OCI-LY7 (cell line): ENCODE data around the gene APOBEC3A. TPM values are rescaled to one million over a fixed set of nuclear protein-coding genes. Genes with fewer than 3 reads are reported as not detected.
A peak's percentile ranks its signal among the peaks of the same experiment; 100 is the strongest.

Source experiments
- Bru-seq: library from RNA; stranded (reverse); fragments of 400-500 nt; gene quantifications from one replicate; lab custom pipeline; 2021; lab: Mats Ljungman, UMichigan
- BruChase-seq, 2 experiments: library from RNA; stranded (reverse); fragments of 400-500 nt; gene quantifications; one replicate each; lab custom pipeline; 2021; lab: Mats Ljungman, UMichigan
- BruUV-seq: library from RNA; stranded (reverse); fragments of 400-500 nt; replicated peaks from 2 replicates; lab custom pipeline; 2021; lab: Mats Ljungman, UMichigan
- CTCF ChIA-PET: fragments of 300-600 bp; sonication (Branson Sonifier 250); formaldehyde crosslinking; loops from one replicate; lab custom pipeline; 2022; ENCODE audit warnings: antibody characterized with exemption; ENCODE audit not compliant: unreplicated experiment; lab: Charles Lee
- POLR2A ChIA-PET: fragments of 300-600 bp; sonication (Branson Sonifier 250); formaldehyde crosslinking; loops from one replicate; lab custom pipeline; 2022; ENCODE audit warnings: antibody characterized with exemption; lab: Charles Lee
- DNase-seq: peaks from one replicate; pipeline ENCODE4 v3.0.0-alpha.2; 2015; ENCODE audit warnings: low spot score
- H2AFZ ChIP-seq: fragments of 200-600 bp; sonication (generic), shearing (Covaris generic); 2 replicates; pipeline ENCODE4 v1.6.1; 2014; ENCODE audit warnings: mild to moderate bottlenecking, antibody characterized with exemption, low read length, moderate library complexity
- H3K27ac ChIP-seq: fragments of 200-600 bp; sonication (generic); 2 replicates; pipeline ENCODE4 v1.5.1; 2014; ENCODE audit warnings: mixed run types, low read depth, mild to moderate bottlenecking, moderate library complexity, low read length, inconsistent platforms; ENCODE audit not compliant: poor library complexity, severe bottlenecking
- H3K36me3 ChIP-seq: fragments of 200-600 bp; sonication (generic); 2 replicates; pipeline ENCODE4 v1.6.1; 2014; ENCODE audit warnings: mild to moderate bottlenecking, antibody characterized with exemption, low read length, moderate library complexity, mixed read lengths; ENCODE audit not compliant: insufficient read depth
- H3K4me1 ChIP-seq: fragments of 200-600 bp; sonication (generic); 2 replicates; pipeline ENCODE4 v1.5.1; 2014; ENCODE audit warnings: mild to moderate bottlenecking, low read length; ENCODE audit not compliant: insufficient read depth, poor library complexity, severe bottlenecking
- H3K4me2 ChIP-seq: fragments of 200-600 bp; sonication (generic); 2 replicates; pipeline ENCODE4 v1.6.1; 2014; ENCODE audit warnings: mild to moderate bottlenecking, low read length
- H3K4me3 ChIP-seq: fragments of 200-600 bp; sonication (generic); 2 replicates; pipeline ENCODE4 v1.5.1; 2014; ENCODE audit warnings: mild to moderate bottlenecking, low read depth, low read length; ENCODE audit not compliant: poor library complexity, severe bottlenecking
- H3K79me2 ChIP-seq: fragments of 200-600 bp; sonication (generic); 2 replicates; pipeline ENCODE4 v1.6.1; 2016; ENCODE audit warnings: low read depth, mild to moderate bottlenecking, low read length, moderate library complexity, mixed read lengths; ENCODE audit not compliant: insufficient read depth
- H3K9me2 ChIP-seq: fragments of 200-600 bp; sonication (generic); 2 replicates; pipeline ENCODE4 v1.6.1; 2016; ENCODE audit warnings: mild to moderate bottlenecking, low read length, mixed read lengths; ENCODE audit not compliant: insufficient read depth
- H3K9me3 ChIP-seq: fragments of 200-600 bp; sonication (generic); 2 replicates; pipeline ENCODE4 v1.6.1; 2014; ENCODE audit warnings: mild to moderate bottlenecking, mixed run types, low read length, mixed read lengths
- H4K20me1 ChIP-seq: fragments of 200-600 bp; sonication (generic); 2 replicates; pipeline ENCODE4 v1.6.1; 2014; ENCODE audit warnings: mild to moderate bottlenecking, antibody characterized with exemption, low read length, moderate library complexity, mixed read lengths; ENCODE audit not compliant: insufficient read depth
- EZH2phosphoT487 ChIP-seq: fragments of 200-600 bp; sonication (generic); IDR thresholded peaks from 2 replicates; pipeline ENCODE4 v1.6.1; 2018; ENCODE audit warnings: low read depth, borderline replicate concordance, mild to moderate bottlenecking, mixed run types, antibody characterized with exemption, low read length, moderate library complexity, mixed read lengths
- intact Hi-C: fragments of 100-400 bp; cut with micrococcal nuclease; formaldehyde crosslinking; loops from one replicate; pipeline ENCODE4 v1.10.0; 2022; ENCODE audit not compliant: unreplicated experiment
- long read RNA-seq: library from polyadenylated mRNA; stranded (forward); transcript quantifications from one replicate; pipeline ENCODE4 v2.0.0, GENCODE V29; 2022
- total RNA-seq, 2 experiments: library from RNA; depleted of rRNA in 1 of 2; stranded (reverse); fragments of >200 nt in 1 of 2; shearing (Covaris generic) in 1 of 2; gene quantifications; 2 replicates each; pipeline ENCODE4 v1.2.3, GENCODE V29; 2014 to 2022
- TF ChIP-seq, protein P1 (sequence below): fragments of 200-600 bp; sonication (generic); conservative IDR thresholded peaks from 2 replicates; pipeline ENCODE4 v1.5.1; 2014; ENCODE audit warnings: mild to moderate bottlenecking, antibody characterized with exemption, low read length, moderate library complexity, mixed read lengths

Gene APOBEC3A
- total RNA-seq (2014; rRNA removed; shearing (Covaris generic)) (not detected in 2 replicates), total RNA-seq (2022) (not detected in 2 replicates), Bru-seq, nascent RNA (percentile 5 among the genes with signal in this experiment), BruChase-seq, experiment 1, labeled RNA remaining after a 6-hour chase (not detected), BruChase-seq, experiment 2, labeled RNA remaining after a 2-hour chase (not detected)
- long read RNA-seq: 0 reads

DNA sequence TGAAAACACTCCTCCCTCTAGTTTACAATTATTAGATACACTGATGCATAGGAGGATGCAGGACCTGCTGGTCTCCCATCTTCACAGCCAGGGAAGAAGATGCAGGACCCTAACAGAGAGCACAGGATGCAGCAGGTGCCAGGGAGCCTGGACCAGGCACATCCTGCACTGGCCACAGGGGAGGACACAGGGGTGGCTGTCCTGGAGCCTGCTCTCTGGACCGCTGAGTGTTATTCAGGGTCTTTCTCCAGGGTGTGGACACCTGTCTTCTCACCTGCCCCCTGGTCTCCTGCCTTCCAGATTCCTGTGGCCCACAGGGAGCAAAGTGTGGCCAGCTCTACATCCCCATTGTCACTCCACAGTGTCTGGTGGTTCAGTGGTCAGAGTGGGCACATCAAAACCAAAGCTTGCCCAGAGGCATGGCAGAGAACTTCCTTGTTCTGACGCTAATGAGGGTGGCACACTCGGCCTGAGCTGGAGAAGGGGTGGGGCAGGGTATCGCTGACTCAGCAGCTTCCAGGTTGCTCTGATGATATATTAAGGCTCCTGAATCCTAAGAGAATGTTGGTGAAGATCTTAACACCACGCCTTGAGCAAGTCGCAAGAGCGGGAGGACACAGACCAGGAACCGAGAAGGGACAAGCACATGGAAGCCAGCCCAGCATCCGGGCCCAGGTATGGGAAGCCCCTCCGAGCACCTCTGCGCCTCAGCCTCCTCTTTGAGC is at the start of gene APOBEC3A:
TSS of gene APOBEC3A (plus strand) at position 564 of the 725 bp plus-strand sequence. CDS start at position 647, 83 bp downstream.
- POLR2A ChIA-PET: no interaction called here

DNA sequence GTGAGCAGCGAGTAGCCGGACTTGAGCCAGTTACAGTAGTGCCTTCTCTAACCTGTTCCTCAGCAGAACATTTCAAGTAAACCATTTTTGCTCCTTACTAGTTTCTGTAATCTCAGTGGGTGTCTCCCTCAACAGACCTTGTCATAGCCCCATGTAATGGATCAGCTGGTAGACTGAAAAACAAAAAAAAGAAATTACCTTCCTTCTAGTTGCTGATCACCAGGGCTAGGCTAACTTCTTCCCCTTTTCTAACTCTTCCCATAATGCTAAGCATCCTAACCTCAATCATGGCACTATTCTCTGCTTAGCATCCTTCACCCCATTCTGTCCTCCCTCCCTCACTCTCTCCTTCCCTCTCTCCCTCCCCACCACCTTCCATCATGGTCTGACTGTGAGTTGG is 49.6 kb upstream of the APOBEC3A start:
- no TSS peak for BruUV-seq
- no peak overlapping the region for H3K4me2 ChIP-seq
- intact Hi-C loops: no loop called here
- H3K36me3 ChIP-seq: no peaks in the 10 kb centered on the region
- no peaks in the 10 kb centered on the region for H3K9me2 ChIP-seq
- no peak for DNase-seq
- no peak overlapping the region for H3K27ac ChIP-seq
- H3K4me1 ChIP-seq: no peaks in the 10 kb centered on the region
- POLR2A ChIA-PET: no interaction called here
- H3K9me3 ChIP-seq: peaks cover 17% of the 10 kb centered on the region; the same call in 1 of the 2 replicates
- no peaks in the 10 kb centered on the region for H3K79me2 ChIP-seq
- CTCF ChIA-PET: no interaction called here
- H4K20me1 ChIP-seq: no peaks in the 10 kb centered on the region
- TF ChIP-seq EZH2phosphoT487: no peak
- TF ChIP-seq, protein P1, sequence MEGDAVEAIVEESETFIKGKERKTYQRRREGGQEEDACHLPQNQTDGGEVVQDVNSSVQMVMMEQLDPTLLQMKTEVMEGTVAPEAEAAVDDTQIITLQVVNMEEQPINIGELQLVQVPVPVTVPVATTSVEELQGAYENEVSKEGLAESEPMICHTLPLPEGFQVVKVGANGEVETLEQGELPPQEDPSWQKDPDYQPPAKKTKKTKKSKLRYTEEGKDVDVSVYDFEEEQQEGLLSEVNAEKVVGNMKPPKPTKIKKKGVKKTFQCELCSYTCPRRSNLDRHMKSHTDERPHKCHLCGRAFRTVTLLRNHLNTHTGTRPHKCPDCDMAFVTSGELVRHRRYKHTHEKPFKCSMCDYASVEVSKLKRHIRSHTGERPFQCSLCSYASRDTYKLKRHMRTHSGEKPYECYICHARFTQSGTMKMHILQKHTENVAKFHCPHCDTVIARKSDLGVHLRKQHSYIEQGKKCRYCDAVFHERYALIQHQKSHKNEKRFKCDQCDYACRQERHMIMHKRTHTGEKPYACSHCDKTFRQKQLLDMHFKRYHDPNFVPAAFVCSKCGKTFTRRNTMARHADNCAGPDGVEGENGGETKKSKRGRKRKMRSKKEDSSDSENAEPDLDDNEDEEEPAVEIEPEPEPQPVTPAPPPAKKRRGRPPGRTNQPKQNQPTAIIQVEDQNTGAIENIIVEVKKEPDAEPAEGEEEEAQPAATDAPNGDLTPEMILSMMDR: no peak
- no peak overlapping the region for H3K4me3 ChIP-seq
- no peak overlapping the region for H2AFZ ChIP-seq

More for the DNA sequence above, at the start of gene APOBEC3A:
- no peaks in the 10 kb centered on the region for H3K9me3 ChIP-seq
- H3K79me2 ChIP-seq: no peaks in the 10 kb centered on the region
- H3K4me1 ChIP-seq: peaks cover 5% of the 10 kb centered on the region
- CTCF ChIA-PET: no interaction called here
- H3K36me3 ChIP-seq: no peaks in the 10 kb centered on the region
- BruUV-seq: no TSS peak
- no peak within 1 kb of the TSS for H3K4me3 ChIP-seq
- H4K20me1 ChIP-seq: no peaks in the 10 kb centered on the region
- no peak for DNase-seq
- intact Hi-C loops: no loop called here
- H3K4me2 ChIP-seq: no peak within 1 kb of the TSS
- no peaks in the 10 kb centered on the region for H3K9me2 ChIP-seq
- H2AFZ ChIP-seq: no peak within 1 kb of the TSS
- no peak for TF ChIP-seq EZH2phosphoT487
- TF ChIP-seq, protein P1: no peak
- H3K27ac ChIP-seq: no peak within 1 kb of the TSS
